Keratinocyte (primary cell): ENCODE data around the gene SMOC1.

ENCODE experiments used
- CTCF ChIP-seq, 3 experiments: IDR thresholded peaks in 1 of 3; conservative IDR thresholded peaks in 1 of 3; optimal IDR thresholded peaks in 1 of 3; 2 replicates in 2 of 3; 3 replicates in 1 of 3; pipeline versions ENCODE3 to v1.5.1; 2011; ENCODE audit warnings: low read length in 3 of 3, mild to moderate bottlenecking in 3 of 3, moderate library complexity in 2 of 3, control low read depth in 1 of 3, inconsistent platforms in 1 of 3; ENCODE audit not compliant: insufficient read depth in 2 of 3; ENCODE audit errors: extremely low read depth in 1 of 3
- EZH2 ChIP-seq: IDR thresholded peaks from one replicate; pipeline ENCODE4 v1.6.1; 2012; ENCODE audit warnings: inconsistent platforms, mild to moderate bottlenecking, low read length, moderate library complexity

GRCh38 chr14:69951935-69952334 is 72.7 kb downstream of the SMOC1 start:
- TF ChIP-seq CTCF (optimal IDR thresholded peaks at IDR 0.05 in 1 of 3, IDR thresholded peaks at IDR 0.05 in 1 of 3, conservative IDR thresholded peaks at IDR 0.05 in 1 of 3; ENCODE audit: extremely low read depth in 1 of 3, insufficient read depth in 2 of 3, low read length in 3 of 3), result no peak
- no peak for TF ChIP-seq EZH2
